OCI-M2 (cell line): ENCODE results near the gene TSHZ1.
"Not testable (repeated sequence)": the region's sequence is repeated elsewhere in the genome, so short reads cannot be mapped to it uniquely, and the experiment has no call there.

Experiments
- DNase-seq: peaks from one replicate; lab custom pipeline; 2025; ENCODE audit not compliant: unreplicated experiment; lab: John Stamatoyannopoulos, UW

Gene TSHZ1

GRCh38 chr18:75179819-75180600 is 30.6 kb upstream of the TSHZ1 start:
- DNase-seq, result no peak

GRCh38 chr18:75183524-75183923 is 27.1 kb upstream of the TSHZ1 start:
- DNase-seq, result no peak

- no peak for DNase-seq
Measured at GRCh38 chr18:75183973-75184493, 26.6 kb upstream of the TSHZ1 start.

GRCh38 chr18:75185460-75185859 is 25.1 kb upstream of the TSHZ1 start:
- DNase-seq, result no peak

GRCh38 chr18:75187702-75188101 is 22.9 kb upstream of the TSHZ1 start:
- not testable (repeated sequence) for DNase-seq

- DNase-seq, result no peak
Measured at GRCh38 chr18:75189696-75190095, 20.9 kb upstream of the TSHZ1 start.

- no peak for DNase-seq
Measured at GRCh38 chr18:75192899-75193298, 17.7 kb upstream of the TSHZ1 start.

GRCh38 chr18:75198036-75198435 is 12.6 kb upstream of the TSHZ1 start:
- DNase-seq, result no peak

- DNase-seq, result no peak
Measured at GRCh38 chr18:75199327-75199726, 11.3 kb upstream of the TSHZ1 start.

- DNase-seq, result no peak
Measured at GRCh38 chr18:75200071-75200470, 10.5 kb upstream of the TSHZ1 start.

GRCh38 chr18:75200605-75201280 is 9.9 kb upstream of the TSHZ1 start:
- DNase-seq, result no peak

- DNase-seq, result no peak
Measured at GRCh38 chr18:75201282-75202270, 9.0 kb upstream of the TSHZ1 start.

- DNase-seq, result no peak
Measured at GRCh38 chr18:75202696-75203365, 7.8 kb upstream of the TSHZ1 start.

GRCh38 chr18:75203416-75204268 is 7.0 kb upstream of the TSHZ1 start:
- no peak for DNase-seq

- no peak for DNase-seq
Measured at GRCh38 chr18:75204269-75204731, 6.3 kb upstream of the TSHZ1 start.

- DNase-seq, result no peak
Measured at GRCh38 chr18:75204732-75205513, 5.7 kb upstream of the TSHZ1 start.

- DNase-seq, result no peak
Measured at GRCh38 chr18:75205514-75206132, 5.0 kb upstream of the TSHZ1 start.
